A549 (cell line): ENCODE measurements around the gene SLC25A15. TPM values are rescaled to one million over a fixed set of nuclear protein-coding genes. Genes with fewer than 3 reads are reported as not detected.
"Not testable (repeated sequence)": the region's sequence is repeated elsewhere in the genome, so short reads cannot be mapped to it uniquely, and the experiment has no call there.

Source experiments
- ATAC-seq, 2 experiments: fragments of 200-7000 bp in 1 of 2; fragments of >200 bp in 1 of 2; cut with Nextera tagmentation in 1 of 2; cut with Tn5 transposase in 1 of 2; 3 replicates each; pipeline versions ENCODE4 v1.8.0 to v1.9.1; 2018 to 2020; ENCODE audit warnings: mild to moderate bottlenecking in 1 of 2, moderate library complexity in 1 of 2
- CTCF ChIA-PET: fragments of 300-600 bp; sonication (Branson Sonifier 250); formaldehyde crosslinking; extraction: SDS; loops from one replicate; lab custom pipeline; 2021; ENCODE audit warnings: antibody characterized with exemption, inconsistent platforms; lab: Yijun Ruan, JAX
- POLR2A ChIA-PET: fragments of 350-600 bp; formaldehyde crosslinking; extraction: SDS; loops from one replicate; lab custom pipeline; 2021; ENCODE audit warnings: antibody characterized with exemption, inconsistent platforms; lab: Yijun Ruan, JAX
- DNase-seq, 2 experiments: peaks; one replicate each; pipeline versions ENCODE4 v3.0.0 to v3.0.0-alpha.2; 2011 to 2016; ENCODE audit warnings: low read depth in 1 of 2, low spot score in 1 of 2
- FAIRE-seq: peaks from 2 replicates; lab custom pipeline; 2011; peaks lifted over from hg19 to GRCh38; lab: Jason Lieb, UNC
- H3K27ac ChIP-seq, 2 experiments: fragments of >200 bp; sonication (Bioruptor Twin); formaldehyde crosslinking; 3 replicates each; pipeline ENCODE4 v1.5.1; 2016 to 2017
- H3K4me1 ChIP-seq: fragments of >200 bp; sonication (Bioruptor Twin); formaldehyde crosslinking; 3 replicates; pipeline ENCODE4 v1.6.1; 2016
- H3K4me2 ChIP-seq: fragments of >200 bp; sonication (Bioruptor Twin); formaldehyde crosslinking; 3 replicates; pipeline ENCODE4 v1.6.1; 2016
- H3K4me3 ChIP-seq: fragments of >200 bp; sonication (Bioruptor Twin); formaldehyde crosslinking; 3 replicates; pipeline ENCODE4 v1.5.1; 2016
- H3K9me3 ChIP-seq: fragments of >200 bp; sonication (Bioruptor Twin); formaldehyde crosslinking; 3 replicates; pipeline ENCODE4 v1.6.1; 2016
- WGBS: methylation state at CpG from one replicate; pipeline ENCODE4 v1.1.6; 2017; ENCODE audit errors: missing lambda C conversion rate; 5-methylcytosine and 5-hydroxymethylcytosine counted together
- polyA plus RNA-seq, 4 experiments: library from polyadenylated mRNA; depleted of rRNA in 3 of 4; stranded (reverse); fragments of >200 nt; fragmentation: RNase III in 1 of 4; extraction: RNeasy Plus Mini Kit Qiagen cat#74134 plus additional on column Dnase treatment in 1 of 4; gene quantifications; 2 replicates in 3 of 4; 3 replicates in 1 of 4; pipeline ENCODE4 v1.2.3, GENCODE V29; 2011 to 2017
- small RNA-seq, 6 experiments: library from RNA; depleted of rRNA; stranded (forward); fragments of <200 nt; gene quantifications; one replicate each; pipeline ENCODE3, GENCODE V24; 2012

SLC25A15 gene
- polyA plus RNA-seq, 2 of the 4 experiments (the other 2 are of a cell fraction), result 14.0 to 23.3 TPM

DNA sequence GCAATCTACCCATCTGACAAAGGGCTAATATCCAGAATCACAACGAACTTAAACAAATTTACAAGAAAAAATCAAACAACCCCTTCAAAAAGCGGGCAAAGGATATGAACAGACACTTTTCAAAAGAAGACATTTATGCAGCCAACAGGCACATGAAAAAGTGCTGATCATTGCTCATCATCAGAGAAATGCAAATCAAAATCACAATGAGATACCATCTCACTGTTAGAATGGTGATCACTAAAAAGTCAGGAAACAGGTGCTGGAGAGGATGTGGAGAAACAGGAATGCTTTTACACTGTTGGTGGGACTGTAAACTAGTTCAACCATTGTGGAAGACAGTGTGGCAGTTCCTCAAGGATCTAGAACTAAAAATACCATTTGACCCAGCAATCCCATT is 51.5 kb downstream of the SLC25A15 start:
- H3K4me2 ChIP-seq, H3K27ac ChIP-seq, POLR2A ChIA-PET, H3K4me3 ChIP-seq, DNase-seq, CTCF ChIA-PET, H3K9me3 ChIP-seq, FAIRE-seq, H3K4me1 ChIP-seq, ATAC-seq: not testable (repeated sequence)
- WGBS, result 46% methylated on average over 2 of the region's 2 CpGs

Small RNAs within 50 kb of the gene (small RNA-seq; reads per million reads assigned to genes)
- gene MIR621, result 0 reads per million in 6 experiments

Other genes starting within 250 kb of the SLC25A15 start
- 3.6 and 3.9 TPM in 2 replicates for gene FOXO1, start 123.0 kb upstream of the SLC25A15 start, polyA plus RNA-seq (2011; rRNA removed)
- gene FOXO1, start 123.0 kb upstream of the SLC25A15 start, polyA plus RNA-seq (2017; fragmentation: RNase III; extraction: RNeasy Plus Mini Kit Qiagen cat#74134 plus additional on column Dnase treatment), result 2.0 to 2.3 TPM (median 2.2 TPM) in 3 replicates
- 17.7 and 30.3 TPM in 2 replicates for gene MRPS31, start 18.4 kb upstream of the SLC25A15 start, polyA plus RNA-seq (2011; rRNA removed)
- gene MRPS31, start 18.4 kb upstream of the SLC25A15 start, polyA plus RNA-seq (2017; fragmentation: RNase III; extraction: RNeasy Plus Mini Kit Qiagen cat#74134 plus additional on column Dnase treatment), result 14.2 to 14.8 TPM (median 14.7 TPM) in 3 replicates
- gene ELF1, start 229.7 kb downstream of the SLC25A15 start, polyA plus RNA-seq (2011; rRNA removed), result 40.5 and 45.0 TPM in 2 replicates
- 21.4 to 27.1 TPM (median 24.9 TPM) in 3 replicates for gene ELF1, start 229.7 kb downstream of the SLC25A15 start, polyA plus RNA-seq (2017; fragmentation: RNase III; extraction: RNeasy Plus Mini Kit Qiagen cat#74134 plus additional on column Dnase treatment)